NB4 (cell line): ENCODE data around the gene CAPN3.

Experiments used
- DNase-seq: peaks from one replicate; pipeline ENCODE4 v3.0.0; 2010; ENCODE audit warnings: low read depth
- H3K4me3 ChIP-seq: one replicate; pipeline ENCODE4 v1.5.1; 2011; ENCODE audit warnings: mild to moderate bottlenecking, low read depth, low read length, moderate library complexity
- MYC ChIP-seq: IDR thresholded peaks from 2 replicates; pipeline ENCODE4 v1.6.1; 2011; ENCODE audit warnings: low read depth, low read length
- POLR2A ChIP-seq: IDR thresholded peaks from 2 replicates; pipeline ENCODE4 v1.6.1; 2011; ENCODE audit warnings: mild to moderate bottlenecking; ENCODE audit not compliant: insufficient read length; ENCODE audit errors: extremely low read depth
- TF ChIP-seq, protein P1 (sequence below): IDR thresholded peaks from 2 replicates; pipeline ENCODE4 v1.6.1; 2011; ENCODE audit warnings: low read depth, low read length
- TF ChIP-seq, protein P2 (sequence below): IDR thresholded peaks from one replicate; pipeline ENCODE4 v1.5.1; 2012; ENCODE audit warnings: low read depth, low read length

The CAPN3 gene

DNA sequence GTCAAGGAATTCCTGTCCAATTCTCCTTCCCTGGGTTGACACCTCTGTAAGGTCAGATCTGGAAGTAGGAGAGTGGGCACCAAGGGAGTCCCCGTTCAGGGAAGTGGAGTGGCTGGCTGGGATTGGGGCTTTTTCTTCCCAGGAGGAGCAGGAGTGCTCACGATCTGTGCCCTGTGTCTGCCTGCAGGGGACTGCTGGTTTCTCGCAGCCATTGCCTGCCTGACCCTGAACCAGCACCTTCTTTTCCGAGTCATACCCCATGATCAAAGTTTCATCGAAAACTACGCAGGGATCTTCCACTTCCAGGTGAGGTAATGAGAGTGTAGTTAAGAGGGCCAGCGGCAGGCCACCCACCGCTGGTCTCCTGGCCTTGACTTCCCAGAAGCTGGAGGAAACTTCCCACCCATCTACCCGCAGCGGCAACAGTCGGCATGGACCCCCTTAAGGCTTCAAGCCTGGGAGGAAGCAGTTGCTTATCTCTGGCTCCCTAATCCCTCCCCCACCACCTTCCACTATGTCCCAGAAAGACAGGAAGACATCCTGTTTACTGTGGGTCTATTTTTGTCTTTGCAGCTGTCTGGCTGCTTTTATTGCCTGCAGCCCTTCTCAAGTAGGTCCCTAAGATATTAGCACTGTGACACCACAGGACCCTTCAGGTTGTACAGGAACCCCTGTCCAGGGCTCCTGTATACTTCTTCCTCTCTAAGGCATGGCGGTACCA lies 26.8 kb downstream of the CAPN3 start:
- no peak for DNase-seq

DNA sequence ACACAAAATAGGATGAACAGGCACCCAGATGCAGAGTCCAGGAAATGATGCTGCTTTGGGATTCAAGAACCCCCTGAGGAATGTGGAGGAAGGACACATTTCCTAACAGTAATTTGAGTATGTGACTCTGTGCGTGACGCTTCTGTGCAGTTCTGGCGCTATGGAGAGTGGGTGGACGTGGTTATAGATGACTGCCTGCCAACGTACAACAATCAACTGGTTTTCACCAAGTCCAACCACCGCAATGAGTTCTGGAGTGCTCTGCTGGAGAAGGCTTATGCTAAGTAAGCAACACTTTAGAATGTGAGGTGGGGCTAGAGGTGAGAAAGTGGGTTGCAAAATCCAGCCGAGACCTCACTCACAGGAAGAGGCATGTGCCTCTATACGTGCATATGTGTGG lies 28.3 kb downstream of the CAPN3 start:
- TF ChIP-seq, protein P1, sequence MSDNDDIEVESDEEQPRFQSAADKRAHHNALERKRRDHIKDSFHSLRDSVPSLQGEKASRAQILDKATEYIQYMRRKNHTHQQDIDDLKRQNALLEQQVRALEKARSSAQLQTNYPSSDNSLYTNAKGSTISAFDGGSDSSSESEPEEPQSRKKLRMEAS, result no peak
- no peak overlapping the region for H3K4me3 ChIP-seq
- DNase-seq, result no peak

More for the DNA sequence above, 26.8 kb downstream of the CAPN3 start:
- TF ChIP-seq, protein P2, sequence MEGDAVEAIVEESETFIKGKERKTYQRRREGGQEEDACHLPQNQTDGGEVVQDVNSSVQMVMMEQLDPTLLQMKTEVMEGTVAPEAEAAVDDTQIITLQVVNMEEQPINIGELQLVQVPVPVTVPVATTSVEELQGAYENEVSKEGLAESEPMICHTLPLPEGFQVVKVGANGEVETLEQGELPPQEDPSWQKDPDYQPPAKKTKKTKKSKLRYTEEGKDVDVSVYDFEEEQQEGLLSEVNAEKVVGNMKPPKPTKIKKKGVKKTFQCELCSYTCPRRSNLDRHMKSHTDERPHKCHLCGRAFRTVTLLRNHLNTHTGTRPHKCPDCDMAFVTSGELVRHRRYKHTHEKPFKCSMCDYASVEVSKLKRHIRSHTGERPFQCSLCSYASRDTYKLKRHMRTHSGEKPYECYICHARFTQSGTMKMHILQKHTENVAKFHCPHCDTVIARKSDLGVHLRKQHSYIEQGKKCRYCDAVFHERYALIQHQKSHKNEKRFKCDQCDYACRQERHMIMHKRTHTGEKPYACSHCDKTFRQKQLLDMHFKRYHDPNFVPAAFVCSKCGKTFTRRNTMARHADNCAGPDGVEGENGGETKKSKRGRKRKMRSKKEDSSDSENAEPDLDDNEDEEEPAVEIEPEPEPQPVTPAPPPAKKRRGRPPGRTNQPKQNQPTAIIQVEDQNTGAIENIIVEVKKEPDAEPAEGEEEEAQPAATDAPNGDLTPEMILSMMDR, result no peak
- no peak for TF ChIP-seq MYC
- TF ChIP-seq, protein P1, result no peak
- TF ChIP-seq POLR2A, result no peak
- H3K4me3 ChIP-seq, result no peak overlapping the region

DNA sequence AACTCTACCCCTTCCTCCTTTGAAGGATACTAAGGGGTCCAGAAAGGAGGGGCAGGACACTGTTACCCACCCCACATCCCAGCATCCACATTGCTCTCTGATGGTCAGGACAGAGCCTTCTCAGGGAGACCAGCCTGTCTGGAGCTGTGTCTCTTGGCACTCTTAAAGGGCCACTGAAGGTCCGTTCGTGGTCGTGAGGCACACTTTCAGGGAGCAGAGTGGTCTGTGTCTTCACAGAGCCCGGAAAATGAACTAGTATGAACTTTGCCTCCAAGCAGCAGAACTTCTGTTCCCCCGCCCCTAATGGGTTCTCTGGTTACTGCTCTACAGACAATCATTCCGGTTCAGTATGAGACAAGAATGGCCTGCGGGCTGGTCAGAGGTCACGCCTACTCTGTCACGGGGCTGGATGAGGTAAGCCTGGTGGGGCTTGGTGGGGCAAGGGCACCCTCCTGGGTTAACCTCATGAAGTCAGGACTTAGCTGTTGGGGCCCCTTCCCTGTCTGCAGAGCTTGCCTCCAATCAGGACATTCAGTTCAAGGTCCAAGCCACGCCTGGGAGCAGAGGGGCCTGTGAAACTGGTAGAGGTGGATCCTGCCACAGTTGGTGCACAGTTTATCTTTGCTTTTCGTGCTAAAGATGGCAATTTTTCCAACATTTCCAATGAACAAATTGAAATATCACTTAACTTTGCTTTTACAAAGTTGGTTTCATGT lies 33.2 kb downstream of the CAPN3 start:
- H3K4me3 ChIP-seq, result no peak overlapping the region
- no peak for DNase-seq
- TF ChIP-seq, protein P2, result no peak
- TF ChIP-seq, protein P1, result no peak
- no peak for TF ChIP-seq MYC
- TF ChIP-seq POLR2A, result no peak

DNA sequence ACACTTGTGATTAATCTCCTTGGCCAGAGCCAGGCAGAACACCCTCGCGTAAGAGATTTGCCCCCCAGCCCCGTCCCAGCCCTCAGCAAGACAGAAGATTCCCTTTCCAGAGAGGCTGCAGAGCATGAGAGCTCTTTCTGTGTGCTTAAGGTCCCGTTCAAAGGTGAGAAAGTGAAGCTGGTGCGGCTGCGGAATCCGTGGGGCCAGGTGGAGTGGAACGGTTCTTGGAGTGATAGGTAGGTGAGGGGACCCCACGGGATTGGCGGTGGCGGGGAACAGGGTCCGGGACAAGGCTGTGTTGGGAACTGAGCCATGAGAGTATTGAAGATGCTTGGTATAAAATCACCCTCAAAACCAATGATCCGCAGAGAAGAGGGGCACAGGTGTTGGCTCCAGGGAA lies 34.8 kb downstream of the CAPN3 start:
- TF ChIP-seq, protein P2, result no peak
- TF ChIP-seq, protein P1, result no peak
- TF ChIP-seq POLR2A (no peak), MYC (no peak)
- H3K4me3 ChIP-seq, result no peak overlapping the region
- DNase-seq, result no peak

DNA sequence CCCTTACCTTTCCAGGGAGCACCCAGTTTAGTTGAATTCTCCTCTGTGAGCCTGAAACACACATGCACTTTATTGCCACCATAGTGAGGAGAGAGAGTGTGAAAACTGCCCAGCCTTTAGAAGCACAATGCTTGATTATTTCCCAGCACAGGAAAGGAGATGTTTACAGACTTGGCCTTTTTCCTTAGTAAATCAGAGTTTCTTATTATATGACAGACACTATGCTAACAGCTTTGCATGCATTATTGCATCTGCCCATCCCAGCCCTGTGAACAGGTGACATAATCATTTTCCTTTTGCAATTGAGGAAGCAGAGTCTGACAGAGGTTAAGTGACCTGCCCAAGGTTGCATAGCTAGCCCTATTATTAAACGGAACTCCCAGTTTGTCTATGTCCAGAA lies 36.5 kb downstream of the CAPN3 start:
- no peak for DNase-seq
- TF ChIP-seq, protein P2, result no peak
- no peak for TF ChIP-seq MYC
- TF ChIP-seq, protein P1, result no peak
- no peak for TF ChIP-seq POLR2A
- H3K4me3 ChIP-seq, result no peak overlapping the region
